HG02623 (cell line): ENCODE results near the gene FOXO1.

Source experiments
- ATAC-seq: cut with Tn5 transposase; IDR thresholded peaks from one replicate; pipeline ENCODE4 v1.9.1; 2021; ENCODE audit warnings: moderate library complexity; ENCODE audit not compliant: unreplicated experiment

Gene FOXO1

DNA sequence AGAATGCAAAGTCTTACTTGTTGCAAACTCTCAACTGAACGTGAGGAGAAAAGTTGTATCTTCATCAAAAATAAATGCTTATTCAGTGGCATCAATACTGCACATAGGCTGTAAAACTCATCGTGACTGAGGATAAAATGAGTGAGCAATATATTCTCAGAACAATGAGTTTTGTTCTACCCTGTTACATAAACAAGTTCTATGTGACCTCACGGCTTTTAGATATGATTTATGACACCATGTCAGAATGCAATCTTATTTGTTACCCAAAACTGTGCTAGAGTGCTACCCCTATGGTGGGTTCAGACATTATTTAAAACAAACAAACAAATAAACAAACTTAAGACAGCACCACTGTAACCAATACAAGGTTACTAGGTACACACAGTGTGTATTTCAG lies 55.4 kb downstream of the FOXO1 start:
- ATAC-seq = no peak

DNA sequence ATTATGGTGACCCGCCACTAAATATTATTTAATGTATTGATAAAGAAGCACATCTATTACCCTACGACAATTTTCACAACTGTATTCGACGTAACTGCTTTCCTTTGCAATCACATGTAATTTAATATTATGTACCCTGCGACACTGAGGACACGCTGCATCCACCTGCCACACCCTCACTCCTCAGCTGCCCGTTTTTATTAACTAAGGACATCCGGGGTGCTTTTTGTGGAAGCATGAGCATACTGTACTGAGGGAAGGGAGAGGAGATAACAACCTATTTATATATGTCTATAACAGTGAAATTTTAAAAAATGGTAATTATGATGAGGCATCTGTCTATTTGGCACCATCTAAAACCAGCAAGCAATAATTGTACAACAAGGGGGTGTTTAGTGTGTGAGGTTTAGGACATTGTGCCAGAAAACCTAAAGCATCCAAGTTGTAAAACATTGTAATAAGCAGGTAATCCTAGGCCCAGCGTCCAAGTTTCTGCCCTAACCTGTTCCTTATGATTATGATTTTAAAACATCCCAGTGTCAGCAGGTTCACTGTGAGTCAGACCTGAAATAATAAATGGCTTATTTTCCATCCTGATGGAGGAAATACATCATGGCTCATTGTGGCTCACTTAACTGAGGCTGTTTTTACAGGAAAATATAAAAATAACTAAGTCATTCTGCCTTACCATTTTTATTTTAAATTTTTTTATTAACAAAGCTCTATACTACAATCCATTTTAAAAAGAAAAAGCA lies 56.3 kb downstream of the FOXO1 start:
- no peak for ATAC-seq

DNA sequence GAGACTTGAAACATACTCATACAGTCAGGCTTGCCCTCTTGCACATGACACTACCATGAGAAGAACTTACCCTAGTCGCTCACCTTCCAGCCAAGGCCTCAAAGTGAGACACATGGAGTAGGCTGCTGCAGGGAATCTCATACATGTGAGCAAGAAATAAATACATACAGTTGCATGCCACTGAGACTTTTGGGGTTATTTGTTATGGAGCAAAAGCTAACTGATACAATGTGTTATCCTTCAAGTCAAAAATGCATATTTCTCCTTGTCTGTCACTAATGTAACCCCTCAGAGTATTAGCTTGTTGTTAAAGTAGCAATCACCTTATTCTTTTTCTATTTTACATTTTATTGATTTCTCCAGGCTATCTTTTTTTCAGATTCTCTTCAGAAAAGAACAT lies 58.1 kb downstream of the FOXO1 start:
- ATAC-seq = no peak

DNA sequence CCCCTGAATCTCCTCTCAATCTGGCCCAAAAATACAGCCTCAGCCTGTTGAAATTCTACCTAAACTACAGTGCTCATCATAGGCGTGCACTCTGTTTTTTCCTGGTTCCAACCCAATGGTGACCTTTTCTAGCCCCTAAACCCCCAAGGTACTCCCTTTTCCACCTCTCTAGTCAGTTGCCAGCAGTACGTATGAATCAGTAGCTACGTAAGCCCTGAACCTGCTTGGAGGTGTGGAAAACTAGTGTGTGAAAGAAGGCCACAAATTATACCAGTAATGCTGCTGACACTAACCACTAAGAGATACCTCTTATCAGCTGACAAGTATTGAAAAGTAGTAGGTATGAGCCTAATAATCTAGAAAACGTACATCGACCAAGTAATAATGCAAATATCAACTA lies 60.9 kb downstream of the FOXO1 start:
- ATAC-seq = no peak

DNA sequence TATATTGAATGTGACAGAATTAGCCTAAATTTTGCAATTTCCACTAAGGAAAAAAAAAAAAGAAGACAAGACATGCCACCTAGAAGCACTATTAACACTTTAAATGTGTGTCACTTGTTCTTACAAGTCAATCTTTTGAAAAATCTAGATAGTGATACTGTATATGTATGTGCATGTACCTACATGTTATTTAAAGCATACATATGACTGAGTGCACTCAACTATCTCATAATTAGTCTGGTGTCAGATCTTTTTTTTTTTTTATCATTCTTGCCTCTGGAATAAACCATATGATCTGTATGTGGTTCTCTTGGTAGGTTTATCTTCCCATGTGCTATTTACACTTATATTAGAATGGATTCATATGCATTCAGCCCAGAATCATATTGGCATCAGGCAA lies 62.3 kb downstream of the FOXO1 start:
- no peak for ATAC-seq

DNA sequence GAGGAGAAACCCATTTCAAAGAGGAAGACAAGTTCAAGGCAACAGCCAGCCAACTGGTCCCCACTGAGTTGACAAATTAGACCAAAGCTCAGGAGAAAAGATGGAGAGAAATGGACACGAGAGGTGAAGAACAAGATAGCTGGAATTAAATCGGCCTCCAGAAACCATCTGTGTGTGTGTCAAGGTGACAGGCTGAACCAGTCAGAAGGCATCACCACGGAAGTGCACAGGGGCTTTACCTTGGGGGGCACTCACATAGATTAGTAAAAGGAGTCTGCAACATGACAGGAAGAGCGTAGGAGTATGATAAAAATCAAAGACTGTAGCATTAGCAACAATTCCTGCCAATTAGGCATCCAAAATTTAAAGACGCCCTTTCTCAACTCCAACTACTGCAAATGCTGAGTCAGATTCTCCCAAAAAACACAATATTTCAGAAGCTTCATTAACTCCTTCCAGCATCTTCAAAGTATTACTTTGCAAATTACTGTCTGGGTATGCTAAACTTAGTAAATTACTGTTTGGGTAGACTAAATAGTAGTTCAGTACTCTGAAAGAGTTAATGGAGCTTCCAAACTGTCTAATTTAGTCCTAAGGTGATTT lies 66.2 kb downstream of the FOXO1 start:
- no peak for ATAC-seq

DNA sequence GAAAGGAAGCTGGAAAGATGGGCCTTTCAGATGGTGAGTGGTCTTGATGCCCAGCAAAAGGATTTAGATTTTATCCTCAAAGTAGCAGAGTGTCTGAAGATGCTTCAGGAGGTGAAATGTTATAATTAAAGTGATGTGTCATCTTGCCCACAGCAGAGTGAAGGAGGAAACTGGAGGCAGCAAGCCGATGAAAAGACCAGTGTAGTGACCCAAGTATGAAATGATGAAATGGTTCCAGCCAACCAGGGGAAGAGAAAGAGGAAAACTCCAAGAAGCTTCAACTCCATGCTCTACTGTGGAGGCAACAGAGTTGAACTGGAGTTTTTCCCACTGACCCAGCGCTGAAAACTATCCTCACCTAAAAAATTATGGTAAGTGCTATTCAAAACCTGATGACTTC lies 66.7 kb downstream of the FOXO1 start:
- ATAC-seq = no peak

DNA sequence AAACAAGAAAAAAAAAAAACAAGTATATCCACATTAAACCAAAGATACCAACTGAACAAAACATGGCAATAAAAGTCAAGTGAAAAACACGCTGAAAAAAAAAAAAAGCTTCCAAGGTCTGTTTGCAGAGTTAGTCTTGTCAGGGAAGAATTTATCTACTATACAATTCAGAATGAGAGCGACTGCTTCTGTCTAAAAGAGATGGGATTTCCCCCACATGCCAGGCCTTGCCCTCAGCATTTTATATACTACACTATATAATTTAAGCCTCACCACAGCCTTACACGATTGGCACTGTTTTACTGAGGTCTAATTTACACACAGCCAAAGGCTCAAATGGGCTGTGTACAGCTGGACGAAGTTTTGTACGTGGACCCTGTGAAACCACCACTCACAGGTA lies 67.3 kb downstream of the FOXO1 start:
- no peak for ATAC-seq

DNA sequence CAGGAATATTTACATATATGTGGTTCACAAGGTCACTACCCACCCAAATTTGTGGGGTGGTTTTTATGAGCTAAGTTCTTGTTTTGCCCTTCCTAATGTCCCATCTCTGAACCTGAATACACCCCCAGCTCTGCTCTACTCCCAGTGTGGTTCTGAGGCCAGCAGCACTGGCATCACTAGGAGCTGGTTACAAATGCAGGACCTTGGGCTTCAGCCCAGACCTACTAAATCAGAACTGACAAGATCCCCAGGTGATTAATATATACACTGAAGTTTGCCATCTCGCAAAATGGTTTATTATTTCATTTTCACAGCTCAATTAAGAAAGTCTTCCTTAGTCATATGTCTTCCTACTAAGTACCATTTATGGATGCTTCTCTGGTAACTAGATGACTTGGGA lies 67.9 kb downstream of the FOXO1 start:
- ATAC-seq = no peak

DNA sequence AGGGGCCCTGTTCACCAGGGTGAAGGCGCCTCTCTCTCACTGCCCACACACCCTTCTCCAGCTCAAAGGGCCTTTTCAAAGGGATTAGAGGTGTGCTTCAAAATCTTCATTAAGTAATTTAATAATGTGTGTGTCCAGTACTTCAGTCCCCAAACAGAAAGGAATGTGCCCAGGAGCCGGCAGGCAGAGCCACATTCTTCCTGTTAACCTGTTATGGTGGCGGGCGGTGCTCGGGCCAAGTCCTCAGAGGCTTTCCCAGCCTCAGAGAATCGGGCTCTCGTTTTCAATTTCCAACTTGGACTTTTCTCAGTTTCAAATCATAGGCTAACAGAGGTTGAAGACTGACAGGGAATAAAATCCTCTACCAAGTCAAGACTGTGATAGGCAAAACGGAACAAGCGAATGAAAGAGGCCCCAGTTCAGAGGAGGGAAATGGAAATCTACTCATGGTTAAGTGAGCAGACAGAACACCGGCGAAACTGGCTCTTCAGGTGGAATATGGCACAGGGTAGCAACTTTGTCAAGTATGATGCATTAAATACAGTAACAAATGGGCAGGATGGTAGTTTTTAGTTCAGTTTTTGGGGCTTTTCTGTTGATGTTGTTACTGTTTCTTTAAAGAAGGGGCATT lies 68.6 kb downstream of the FOXO1 start:
- ATAC-seq = no peak

DNA sequence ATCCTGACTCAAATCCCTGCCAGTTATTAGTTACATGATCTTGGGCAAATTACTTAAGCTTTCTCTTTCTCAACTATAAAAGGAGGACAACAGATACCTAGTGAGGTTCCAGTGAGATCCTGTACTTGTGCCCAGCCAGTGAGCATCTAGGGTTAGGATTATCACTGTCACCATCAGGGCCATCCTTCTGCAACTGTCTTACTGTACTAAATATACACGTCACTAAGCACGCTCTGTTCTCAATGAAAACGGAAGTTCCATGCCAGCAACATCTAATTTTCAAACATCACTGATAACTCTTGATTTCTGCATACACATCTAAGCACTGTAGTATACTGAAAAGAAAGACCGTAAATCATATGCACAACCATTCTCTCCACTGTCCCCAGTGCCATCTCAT lies 70.0 kb downstream of the FOXO1 start:
- no peak for ATAC-seq

DNA sequence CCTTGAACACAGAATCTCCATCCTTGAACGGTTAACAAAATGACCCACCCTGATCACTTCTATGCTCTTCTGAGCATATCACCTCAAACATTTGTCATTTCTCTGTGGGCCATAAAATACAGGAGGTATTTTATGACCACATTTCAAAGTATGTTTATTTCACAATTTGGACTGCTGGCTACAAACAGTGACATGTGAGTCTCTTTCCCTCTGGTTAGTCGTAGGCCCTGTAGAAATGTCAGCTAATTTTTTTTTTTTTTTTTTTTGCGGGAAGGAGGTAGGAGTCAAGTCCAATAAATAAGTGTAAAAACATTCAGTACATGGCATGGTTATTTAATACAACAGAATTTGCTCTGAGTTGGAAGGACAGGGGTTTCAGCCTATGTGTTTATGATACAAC lies 70.7 kb downstream of the FOXO1 start:
- no peak for ATAC-seq

DNA sequence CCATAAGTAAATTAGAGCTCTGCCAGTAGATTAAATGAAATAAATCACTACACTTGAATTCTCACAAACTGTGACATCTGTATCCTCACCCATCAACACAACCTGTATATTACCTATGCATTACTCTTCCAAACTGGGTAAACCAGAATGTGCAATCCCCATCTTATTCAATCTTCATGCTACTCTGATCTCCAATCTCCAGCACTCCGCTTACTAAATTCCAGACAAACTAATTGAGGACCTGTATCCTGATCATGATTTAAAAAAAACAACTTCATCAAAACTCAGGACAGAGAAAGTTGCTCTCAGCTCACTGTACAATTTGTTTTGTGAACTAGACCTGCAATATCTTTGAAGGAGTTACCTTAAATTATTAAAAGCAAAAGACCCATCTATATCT lies 74.4 kb downstream of the FOXO1 start:
- ATAC-seq = no peak

DNA sequence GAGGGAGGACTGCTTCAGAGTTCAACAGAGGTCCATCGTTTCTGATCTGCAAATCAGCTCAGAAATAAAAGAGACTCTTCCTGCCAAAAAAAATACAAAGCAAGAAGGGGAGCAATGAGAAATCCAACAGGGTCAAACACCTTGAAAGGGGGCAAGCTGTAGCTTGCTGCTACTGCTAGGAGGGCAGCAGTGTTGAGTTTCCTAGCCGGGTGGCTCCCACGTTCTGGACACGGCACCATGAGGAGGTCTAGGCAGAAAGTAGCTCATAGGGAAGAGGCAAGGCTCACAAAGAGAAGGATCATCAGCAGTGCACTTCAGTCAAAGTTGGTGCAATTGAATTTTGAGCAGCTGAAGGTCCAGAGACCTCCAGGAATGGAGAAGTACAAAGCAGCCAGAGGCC lies 75.3 kb downstream of the FOXO1 start:
- no peak for ATAC-seq

DNA sequence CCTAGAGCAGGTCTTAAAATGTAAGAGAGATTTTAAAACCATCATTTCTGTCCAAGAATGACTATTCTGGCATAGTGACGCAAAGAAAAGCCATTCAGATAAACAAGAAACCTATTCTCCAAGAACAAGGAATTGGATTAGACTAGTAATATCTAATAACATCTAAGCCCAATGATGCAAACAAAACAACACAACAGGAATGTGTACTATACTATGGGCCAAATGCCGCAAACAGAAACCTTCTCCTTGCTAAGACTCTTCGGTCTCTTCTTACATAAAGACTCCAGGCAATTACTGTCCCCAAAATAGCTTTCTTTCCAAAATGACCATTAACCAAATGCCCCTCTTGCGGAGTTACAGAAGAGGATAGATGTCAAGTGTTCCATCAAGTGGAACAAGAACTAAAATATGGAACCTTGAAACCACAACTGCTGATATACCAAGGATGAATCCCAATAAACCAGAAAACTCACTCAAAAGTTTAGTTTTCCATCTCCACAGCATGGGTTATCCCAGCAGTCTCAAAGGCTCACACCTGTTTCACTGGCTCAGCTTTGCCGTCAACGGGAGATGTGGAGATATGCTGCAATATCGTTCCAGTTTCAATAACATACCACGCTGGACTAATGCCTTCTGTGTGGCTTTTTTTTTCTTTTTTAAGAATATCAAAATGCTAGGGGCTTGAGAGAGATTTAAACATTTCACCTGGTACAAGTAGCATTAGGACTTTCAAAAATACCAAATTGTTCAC lies 76.2 kb downstream of the FOXO1 start:
- ATAC-seq = no peak

DNA sequence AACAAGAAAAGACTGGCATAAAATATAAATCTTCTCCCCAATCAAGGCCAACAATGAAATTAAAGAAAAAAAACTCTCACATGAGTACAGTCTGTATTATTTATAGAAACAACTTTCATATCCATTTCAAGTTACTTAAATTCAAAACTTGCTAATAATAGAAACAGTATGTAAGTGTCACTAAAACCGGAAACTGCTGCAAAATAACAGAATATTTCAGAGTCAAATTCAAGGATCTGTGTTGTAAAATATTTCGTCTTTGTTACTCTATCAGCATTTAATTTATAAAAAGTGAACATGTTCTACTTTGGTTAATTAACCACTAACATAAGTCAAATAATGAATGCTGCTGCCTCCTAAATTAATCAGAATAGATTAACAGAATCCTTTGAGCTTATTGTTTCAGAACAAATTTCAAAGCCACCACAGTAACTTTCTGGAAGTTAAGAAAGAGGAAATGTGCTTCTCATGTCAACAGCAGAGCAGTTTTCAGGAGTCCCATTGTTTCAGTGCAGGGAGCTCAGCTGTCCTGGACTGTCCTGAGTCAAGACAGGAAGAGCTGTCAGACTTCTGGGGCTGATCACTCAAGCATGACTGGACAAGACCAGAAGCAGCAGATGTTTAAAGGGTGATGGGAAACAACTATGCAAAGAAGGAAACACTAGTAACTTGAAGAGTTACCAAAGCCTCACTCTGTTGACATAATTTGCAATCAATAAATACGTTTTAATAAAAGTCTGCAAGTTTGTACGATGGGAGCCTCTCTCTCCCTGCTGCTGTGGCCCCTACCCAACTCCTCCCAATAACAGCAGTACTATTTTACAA lies 76.9 kb downstream of the FOXO1 start:
- peak; percentile 91 for ATAC-seq

DNA sequence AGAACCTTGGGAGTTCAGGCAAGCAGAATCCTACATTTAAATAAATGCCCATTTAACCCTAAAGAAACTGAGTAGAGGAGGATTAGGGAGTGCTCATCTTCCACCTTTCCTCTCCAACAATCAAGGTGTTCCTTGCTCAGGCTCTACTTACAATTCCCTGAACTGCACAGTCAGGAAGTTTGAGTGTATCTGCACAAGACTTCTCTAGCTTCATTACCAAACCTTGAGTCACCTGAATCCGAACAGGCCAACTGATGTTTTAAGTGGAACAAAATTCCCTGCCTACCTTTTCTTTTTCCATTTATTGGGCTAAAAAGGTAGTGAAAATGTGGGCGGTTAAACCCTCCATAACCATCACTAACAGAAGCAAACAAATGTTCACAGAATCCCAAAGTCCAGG lies 78.3 kb downstream of the FOXO1 start:
- no peak for ATAC-seq

DNA sequence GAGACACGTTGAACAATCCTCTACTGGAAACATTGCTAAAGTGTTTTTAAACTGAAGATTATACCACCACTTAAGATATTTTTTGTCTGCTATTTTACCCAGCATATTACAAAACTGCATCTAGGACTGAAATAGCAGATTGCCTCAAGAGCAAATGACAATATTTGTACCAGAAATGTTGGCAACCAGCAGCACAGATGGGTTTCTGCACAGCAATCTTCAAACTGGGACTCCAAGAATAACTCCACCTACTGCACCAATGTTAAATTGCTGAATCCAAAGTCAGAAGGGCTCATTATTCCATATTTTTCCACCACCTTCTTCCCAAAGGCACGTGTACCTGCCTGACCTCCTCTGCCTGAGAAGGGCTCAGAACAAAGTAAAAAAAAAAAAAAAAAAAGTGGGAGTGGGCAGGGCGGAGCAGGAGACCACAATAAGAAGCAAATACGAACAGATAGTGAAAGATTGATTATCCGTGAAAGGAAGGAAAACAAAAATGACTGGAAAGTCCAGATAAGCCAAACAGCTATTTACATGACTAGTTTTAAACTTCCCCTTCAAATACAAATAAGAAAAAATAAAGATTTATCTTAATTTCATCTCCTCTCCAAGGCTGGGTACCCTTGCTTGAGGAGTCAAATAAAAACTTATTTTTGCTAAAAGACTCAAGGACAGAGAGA lies 79.4 kb downstream of the FOXO1 start:
- ATAC-seq = no peak

DNA sequence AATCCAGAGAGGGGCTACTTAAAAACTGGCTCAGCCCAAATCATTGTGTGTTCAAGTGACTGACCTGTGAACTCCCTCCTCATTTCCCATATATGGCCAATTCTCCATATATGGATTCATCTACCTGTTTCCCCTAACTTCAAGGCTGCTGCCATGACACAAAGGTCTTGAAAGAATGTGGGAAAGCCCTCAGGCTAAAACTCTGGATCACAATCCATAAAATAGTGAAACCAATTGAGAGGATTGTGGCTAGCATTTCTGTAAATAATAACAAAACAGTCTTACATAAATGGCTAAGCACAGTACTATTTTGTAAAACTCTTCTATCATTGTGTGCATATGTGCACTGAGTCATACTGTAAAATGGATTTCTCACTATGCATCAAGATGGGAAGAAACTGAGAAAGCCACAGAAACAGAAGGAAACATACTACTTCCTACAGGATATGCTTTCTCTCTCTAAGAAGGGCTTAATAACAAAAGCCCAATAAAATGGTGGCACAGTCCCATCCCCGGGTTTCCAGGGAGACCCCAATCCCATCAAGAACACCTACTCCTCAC lies 80.5 kb downstream of the FOXO1 start:
- ATAC-seq = no peak

DNA sequence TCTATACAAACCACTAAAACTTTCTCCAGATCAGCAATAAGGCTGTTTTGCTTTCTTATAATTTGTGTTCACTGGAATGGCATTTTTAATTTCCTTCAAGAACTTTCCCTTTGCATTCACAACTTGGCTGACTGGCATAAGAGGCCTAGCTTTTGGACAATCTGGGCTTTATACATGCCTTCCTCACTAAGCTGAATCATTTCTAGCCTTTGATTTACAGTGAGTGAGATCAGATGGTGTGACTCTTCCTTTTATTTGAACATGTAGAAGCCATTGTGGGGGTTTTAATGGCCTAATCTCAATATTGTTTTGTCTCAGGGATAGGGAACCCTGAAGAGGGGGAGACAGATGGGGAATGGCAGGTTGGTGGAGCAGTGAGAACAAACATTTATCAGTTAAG lies 82.7 kb downstream of the FOXO1 start:
- ATAC-seq = no peak
